ENCODE data around the gene MYO1D. TPM values are rescaled to one million over a fixed set of nuclear protein-coding genes. Genes with fewer than 3 reads are reported as not detected.

Gene MYO1D
- total RNA-seq, 1 experiment from 2014 or later: 35.7 TPM

GRCh38 chr17:32859857-32860525 lies 16.9 kb downstream of the MYO1D start:
- no peaks in the 10 kb centered on the region for H3K9me2 ChIP-seq (ENCODE audit: insufficient read depth)
- no peak overlapping the region for H3K4me2 ChIP-seq (ENCODE audit: low read length)
- H3K4me3 ChIP-seq (replicated peaks in 1 of 2; ENCODE audit: low read depth in 1 of 2, low read length in 2 of 2): no peak overlapping the region
- no TSS peak for BruUV-seq (replicated peaks)
- TF ChIP-seq ELF1 (IDR thresholded peaks at IDR 0.05; ENCODE audit: borderline replicate concordance, low read depth): no peak
- TF ChIP-seq SRF (IDR thresholded peaks at IDR 0.05; ENCODE audit: low read depth): no peak
- TF ChIP-seq ZBTB33 (IDR thresholded peaks at IDR 0.05; ENCODE audit: extremely low read depth, insufficient replicate concordance, low read length): no peak
- no peak for TF ChIP-seq CEBPB (IDR thresholded peaks at IDR 0.05; ENCODE audit: low read depth)
- no peak for TF ChIP-seq EZH2 (IDR thresholded peaks at IDR 0.05)
- TF ChIP-seq POLR2AphosphoS5 (IDR thresholded peaks at IDR 0.05; ENCODE audit: low read depth, low read length): no peak
- no peak for TF ChIP-seq JUND (IDR thresholded peaks at IDR 0.05)
- no peak for TF ChIP-seq REST (IDR thresholded peaks at IDR 0.05; ENCODE audit: low read depth)
- no peak for TF ChIP-seq POLR2A (IDR thresholded peaks at IDR 0.05; ENCODE audit: borderline replicate concordance, extremely low read depth, insufficient read depth, insufficient read length)
- TF ChIP-seq YY1 (IDR thresholded peaks at IDR 0.05; ENCODE audit: extremely low read depth, insufficient replicate concordance, low read depth, low read length): no peak
- no peak for TF ChIP-seq CTCF (IDR thresholded peaks at IDR 0.05 in 2 of 3, conservative IDR thresholded peaks at IDR 0.05 in 1 of 3; ENCODE audit: borderline replicate concordance in 1 of 3, insufficient read depth in 1 of 3, low read depth in 2 of 3, low read length in 2 of 3)
- TF ChIP-seq SP1 (IDR thresholded peaks at IDR 0.05; ENCODE audit: low read depth): no peak
- TF ChIP-seq SIN3A (IDR thresholded peaks at IDR 0.05; ENCODE audit: low read depth): no peak
- no peak for TF ChIP-seq MAX (IDR thresholded peaks at IDR 0.05)
- TF ChIP-seq EGR1 (IDR thresholded peaks at IDR 0.05; ENCODE audit: low read depth): no peak
- H3K27ac ChIP-seq (ENCODE audit: low read depth, low read length): no peak overlapping the region
- H3K4me1 ChIP-seq (ENCODE audit: control insufficient read depth in 1 of 2, insufficient read depth in 2 of 2, low read length in 2 of 2): peaks cover under 1 to 1% of the 10 kb centered on the region in 2 experiments; a peak in 2 of 4 replicates
- H4K20me1 ChIP-seq (ENCODE audit: insufficient read depth): no peaks in the 10 kb centered on the region
- H2AFZ ChIP-seq (ENCODE audit: low read depth, low read length, poor library complexity, severe bottlenecking): no peak overlapping the region
- DNase-seq (ENCODE audit: low read depth, low spot score): no peak
- ATAC-seq: no peak
- ChIA-PET CTCF (no interaction called here), POLR2A (no interaction called here), RAD21 (ENCODE audit: low non-redundant PET in 1 of 2, low total read pairs in 2 of 2, uncharacterized antibody in 2 of 2, unreplicated experiment in 2 of 2) (no interaction called here)
- H3K79me2 ChIP-seq (ENCODE audit: insufficient read depth, low read length): no peaks in the 10 kb centered on the region
- no peaks in the 10 kb centered on the region for H3K27me3 ChIP-seq (ENCODE audit: insufficient read depth, low read length)
- H3K36me3 ChIP-seq (ENCODE audit: control insufficient read depth in 1 of 2, insufficient read depth in 2 of 2, low read length in 2 of 2): no peaks in the 10 kb centered on the region
- no peaks in the 10 kb centered on the region for H3K9me3 ChIP-seq (ENCODE audit: control insufficient read depth in 1 of 2, insufficient read depth in 1 of 2, low read depth in 1 of 2, low read length in 2 of 2)
- intact Hi-C loops (cut with micrococcal nuclease): no loop called here
- H3K9ac ChIP-seq (ENCODE audit: low read length): no peak overlapping the region

All from HCT116 (cell line).